Natural killer cell (primary cell): ENCODE results near the gene INPP4B. TPM values are rescaled to one million over a fixed set of nuclear protein-coding genes. Genes with fewer than 3 reads are reported as not detected.

Source experiments
- ATAC-seq, 3 donors: fragments of 150-1000 bp in 2 of 3; fragments of 200-7000 bp in 1 of 3; cut with Tn5 transposase; 1 replicate in 1 of 3; 2 replicates in 2 of 3; pipeline ENCODE4 v1.10.0; 2021; ENCODE audit warnings: mild to moderate bottlenecking in 2 of 3, moderate library complexity in 2 of 3
- DNase-seq, 2 donors: peaks; one replicate each; pipeline versions ENCODE4 v3.0.0 to v3.0.0-alpha.2; 2013 to 2021; ENCODE audit warnings: mixed read lengths in 1 of 2
- H3K27ac ChIP-seq: one replicate; pipeline ENCODE4 v1.5.1; 2013; ENCODE audit warnings: mild to moderate bottlenecking, low read length
- H3K27me3 ChIP-seq: one replicate; pipeline ENCODE4 v1.6.1; 2013; ENCODE audit warnings: low read length; ENCODE audit not compliant: control insufficient read depth, insufficient read depth
- H3K36me3 ChIP-seq: one replicate; pipeline ENCODE4 v1.6.1; 2013; ENCODE audit warnings: low read length; ENCODE audit not compliant: control insufficient read depth, insufficient read depth
- H3K4me1 ChIP-seq: one replicate; pipeline ENCODE4 v1.6.1; 2013; ENCODE audit warnings: low read length; ENCODE audit not compliant: control insufficient read depth, insufficient read depth
- H3K4me3 ChIP-seq: one replicate; pipeline ENCODE4 v1.5.1; 2013; ENCODE audit warnings: low read length
- H3K9me3 ChIP-seq: one replicate; pipeline ENCODE4 v1.6.1; 2013; ENCODE audit warnings: low read length; ENCODE audit not compliant: control insufficient read depth, insufficient read depth
- H3K27ac Mint-ChIP-seq, 2 donors: one replicate each; pipeline ENCODE4 v1.8.0; 2022; ENCODE audit warnings: mild to moderate bottlenecking in 2 of 2, mixed read lengths in 2 of 2, moderate library complexity in 1 of 2
- H3K27me3 Mint-ChIP-seq, 2 donors: one replicate each; pipeline ENCODE4 v1.8.0; 2022; ENCODE audit warnings: low read depth in 2 of 2, mixed read lengths in 2 of 2
- H3K36me3 Mint-ChIP-seq: one replicate; pipeline ENCODE4 v1.8.0; 2022; ENCODE audit warnings: mixed read lengths
- H3K4me1 Mint-ChIP-seq, 2 donors: one replicate each; pipeline ENCODE4 v1.8.0; 2022; ENCODE audit warnings: mixed read lengths in 2 of 2
- H3K4me3 Mint-ChIP-seq: one replicate; pipeline ENCODE4 v1.8.0; 2022; ENCODE audit warnings: mild to moderate bottlenecking, moderate library complexity, mixed read lengths
- H3K9me3 Mint-ChIP-seq, 2 donors: one replicate each; pipeline ENCODE4 v1.8.0; 2022; ENCODE audit warnings: mixed read lengths in 2 of 2
- CTCF ChIP-seq: fragments of 200-600 bp; IDR thresholded peaks from one replicate; pipeline ENCODE4 v1.8.0; 2022; ENCODE audit warnings: antibody characterized with exemption
- WGBS: methylation state at CpG from one replicate; pipeline ENCODE4 v1.1.7; 2013; ENCODE audit warnings: missing lambda C conversion rate; ENCODE audit not compliant: insufficient coverage; 5-methylcytosine and 5-hydroxymethylcytosine counted together
- intact Hi-C: fragments of 100-400 bp; cut with micrococcal nuclease; formaldehyde crosslinking; loops from one replicate; pipeline ENCODE4 v1.14.2; 2022
- total RNA-seq, 4 donors: library from RNA; stranded (reverse); fragments of 120-200 nt in 1 of 4; gene quantifications; one replicate each; pipeline versions ENCODE4 v1.2.3 to v1.2.4, GENCODE V29; 2013 to 2022

The INPP4B gene
- total RNA-seq, 3 donors from 2014 or later (not counting 1 experiment from before 2014, with no cell fraction given) = 2.4 to 6.2 (median 4.5) TPM

- H3K9me3 Mint-ChIP-seq = peaks cover 4 to 6% of the 10 kb centered on the region in 2 donors
- Histone ChIP-seq H3K27me3 (no peaks in the 10 kb centered on the region), H3K27ac (no peak overlapping the region), H3K9me3 (no peaks in the 10 kb centered on the region), H3K4me1 (no peaks in the 10 kb centered on the region), H3K36me3 (no peaks in the 10 kb centered on the region), H3K4me3 (no peak overlapping the region)
- no peak for TF ChIP-seq CTCF
- intact Hi-C loops = no loop called here
- no peak for DNase-seq
- ATAC-seq = no peak
- H3K4me1 Mint-ChIP-seq = no peaks in the 10 kb centered on the region
- no peaks in the 10 kb centered on the region for H3K36me3 Mint-ChIP-seq
- no peaks in the 10 kb centered on the region for H3K27me3 Mint-ChIP-seq
- no peak overlapping the region for H3K27ac Mint-ChIP-seq
- no peak overlapping the region for H3K4me3 Mint-ChIP-seq
Measured at GRCh38 chr4:142222127-142222526, 624.0 kb downstream of the INPP4B start.

- no peak for TF ChIP-seq CTCF
- no peak overlapping the region for H3K27ac ChIP-seq
- no peaks in the 10 kb centered on the region for H3K36me3 ChIP-seq
- Mint-ChIP-seq H3K27ac (no peak overlapping the region), H3K36me3 (no peaks in the 10 kb centered on the region), H3K4me3 (no peak overlapping the region), H3K4me1 (no peaks in the 10 kb centered on the region), H3K9me3 (peaks cover 4 to 6% of the 10 kb centered on the region in 2 donors), H3K27me3 (no peaks in the 10 kb centered on the region)
- WGBS = no CpG with 5 or more reads among the region's 1 CpG
- no peaks in the 10 kb centered on the region for H3K4me1 ChIP-seq
- H3K9me3 ChIP-seq = no peaks in the 10 kb centered on the region
- no peaks in the 10 kb centered on the region for H3K27me3 ChIP-seq
- DNase-seq = no peak
- no peak overlapping the region for H3K4me3 ChIP-seq
- intact Hi-C loops = no loop called here
- no peak for ATAC-seq
Measured at GRCh38 chr4:142218726-142219125, 627.4 kb downstream of the INPP4B start.

GRCh38 chr4:142211444-142211843 is 634.7 kb downstream of the INPP4B start:
- Histone ChIP-seq H3K27ac (no peak overlapping the region), H3K36me3 (peaks cover 2% of the 10 kb centered on the region), H3K9me3 (no peaks in the 10 kb centered on the region), H3K4me1 (no peaks in the 10 kb centered on the region), H3K4me3 (no peak overlapping the region), H3K27me3 (no peaks in the 10 kb centered on the region)
- Mint-ChIP-seq H3K36me3 (no peaks in the 10 kb centered on the region), H3K4me3 (no peak overlapping the region), H3K9me3 (peaks cover 4 to 6% of the 10 kb centered on the region in 2 donors), H3K4me1 (no peaks in the 10 kb centered on the region), H3K27me3 (no peaks in the 10 kb centered on the region), H3K27ac (no peak overlapping the region)
- TF ChIP-seq CTCF = no peak
- intact Hi-C loops = no loop called here
- no peak for ATAC-seq
- WGBS = 100% methylated on average over 1 of the region's 1 CpG
- DNase-seq = peak in 1 of 2 donors; percentile 20

DNA sequence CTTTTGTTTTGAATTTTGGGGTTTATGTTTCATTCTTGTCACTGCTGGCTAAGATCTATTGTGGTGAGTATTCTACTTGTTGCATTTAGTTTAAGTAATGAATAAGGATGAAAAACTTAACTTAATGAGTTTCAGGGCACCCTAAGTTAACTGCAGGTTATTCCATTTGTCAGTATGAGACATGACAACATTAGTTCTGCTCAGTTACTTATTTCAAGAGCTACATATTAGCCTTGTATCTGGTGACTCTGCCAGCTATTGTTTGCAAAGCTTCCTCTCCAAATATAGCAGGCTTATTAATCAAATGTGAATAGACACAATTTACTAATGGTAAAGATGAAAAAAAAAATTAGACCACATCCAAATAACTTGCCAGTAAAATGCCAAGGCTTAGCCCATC is 642.6 kb downstream of the INPP4B start:
- no peaks in the 10 kb centered on the region for H3K36me3 Mint-ChIP-seq
- H3K27ac ChIP-seq = no peak overlapping the region
- no peak for ATAC-seq
- no peak overlapping the region for H3K4me3 Mint-ChIP-seq
- peaks cover 2% of the 10 kb centered on the region in 2 donors for H3K9me3 Mint-ChIP-seq
- H3K27me3 ChIP-seq = no peaks in the 10 kb centered on the region
- no peak overlapping the region for H3K4me3 ChIP-seq
- no peaks in the 10 kb centered on the region for H3K4me1 Mint-ChIP-seq
- no peak overlapping the region for H3K27ac Mint-ChIP-seq
- TF ChIP-seq CTCF = no peak
- intact Hi-C loops = no loop called here
- no peak for DNase-seq
- no peaks in the 10 kb centered on the region for H3K4me1 ChIP-seq
- H3K9me3 ChIP-seq = no peaks in the 10 kb centered on the region
- H3K36me3 ChIP-seq = peaks cover 2% of the 10 kb centered on the region
- H3K27me3 Mint-ChIP-seq = no peaks in the 10 kb centered on the region
